HG03175 (cell line): ENCODE data around the gene TMEM218.

ENCODE experiments used
- ATAC-seq: cut with Tn5 transposase; IDR thresholded peaks from one replicate; pipeline ENCODE4 v1.9.1; 2021; ENCODE audit warnings: mild to moderate bottlenecking, moderate library complexity; ENCODE audit not compliant: unreplicated experiment

TMEM218 gene

DNA sequence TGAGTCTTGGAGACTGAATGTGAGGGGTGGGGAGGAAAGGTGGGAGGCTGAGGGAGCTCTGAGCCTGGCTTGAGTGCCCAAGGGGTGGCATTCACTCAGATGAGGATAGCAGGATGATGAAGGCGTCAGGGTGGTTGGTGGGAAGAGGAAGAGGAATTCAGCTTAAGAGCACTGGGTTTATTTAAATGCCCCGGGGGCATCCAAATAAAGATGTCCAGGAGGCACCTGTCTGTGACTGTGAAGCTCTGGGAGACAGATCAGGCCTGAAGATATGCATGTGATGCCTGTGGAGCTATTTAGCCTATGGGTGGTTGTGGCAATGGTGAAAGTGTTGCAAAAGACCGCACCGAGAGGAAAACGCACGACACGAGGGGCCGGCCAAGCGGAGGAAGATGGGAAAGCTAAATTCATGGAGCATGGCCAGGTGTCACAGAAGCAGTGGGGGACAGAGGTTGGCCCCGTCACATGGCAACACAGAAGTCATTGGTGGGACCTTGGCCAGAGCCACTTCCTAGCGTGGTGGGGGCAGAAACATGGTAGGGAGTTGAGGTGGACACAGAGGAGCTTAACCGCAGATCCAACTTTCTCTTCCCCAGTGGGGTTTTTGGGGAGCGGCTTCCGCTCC lies 32.8 kb downstream of the TMEM218 start:
- no peak for ATAC-seq

DNA sequence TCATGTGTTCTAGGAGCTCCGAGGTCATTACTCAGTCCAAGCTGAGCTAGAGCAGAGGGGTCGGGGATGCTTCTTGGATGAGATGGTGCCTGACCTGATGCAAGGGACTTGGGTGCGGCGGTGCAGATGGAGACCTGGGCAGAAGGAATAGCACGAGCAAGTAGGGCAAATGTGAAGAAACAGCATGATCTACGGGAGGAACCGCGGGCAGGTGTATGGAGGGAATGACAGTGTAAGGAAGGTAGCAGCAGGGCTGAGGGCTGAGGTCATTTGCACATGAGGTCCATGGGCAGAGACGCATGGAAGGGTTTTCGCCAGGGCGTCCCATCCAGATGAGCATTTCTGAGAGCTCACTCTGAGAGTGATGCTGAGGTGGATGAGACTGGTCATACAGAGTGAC lies 33.4 kb downstream of the TMEM218 start:
- no peak for ATAC-seq

DNA sequence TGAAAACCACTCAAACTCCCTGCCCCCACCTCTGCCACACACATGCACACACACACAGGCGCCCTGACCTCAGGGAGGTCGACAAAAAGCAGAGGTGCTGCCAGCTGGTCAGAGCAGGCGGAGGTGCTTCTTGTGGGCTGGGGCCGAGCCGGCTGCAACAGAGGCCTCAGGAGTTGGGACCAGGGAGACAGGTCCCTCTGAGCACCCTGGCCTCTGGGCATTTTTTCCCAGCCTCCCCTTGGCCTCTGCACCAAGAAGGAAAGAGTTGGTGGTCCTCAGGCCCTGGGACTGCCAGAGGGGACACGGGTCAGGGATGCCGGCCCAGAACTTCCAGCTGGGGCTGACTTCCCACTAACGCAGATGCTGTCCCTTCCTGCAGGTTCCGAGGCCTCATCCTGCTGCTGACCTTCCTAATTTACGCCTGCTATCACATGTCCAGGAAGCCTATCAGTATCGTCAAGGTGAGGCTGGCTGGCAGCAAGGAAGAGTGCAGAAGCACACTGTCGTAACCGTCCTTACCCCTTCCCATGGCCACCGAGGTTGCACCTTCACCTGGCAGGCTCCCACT lies 35.0 kb downstream of the TMEM218 start:
- ATAC-seq: no peak

DNA sequence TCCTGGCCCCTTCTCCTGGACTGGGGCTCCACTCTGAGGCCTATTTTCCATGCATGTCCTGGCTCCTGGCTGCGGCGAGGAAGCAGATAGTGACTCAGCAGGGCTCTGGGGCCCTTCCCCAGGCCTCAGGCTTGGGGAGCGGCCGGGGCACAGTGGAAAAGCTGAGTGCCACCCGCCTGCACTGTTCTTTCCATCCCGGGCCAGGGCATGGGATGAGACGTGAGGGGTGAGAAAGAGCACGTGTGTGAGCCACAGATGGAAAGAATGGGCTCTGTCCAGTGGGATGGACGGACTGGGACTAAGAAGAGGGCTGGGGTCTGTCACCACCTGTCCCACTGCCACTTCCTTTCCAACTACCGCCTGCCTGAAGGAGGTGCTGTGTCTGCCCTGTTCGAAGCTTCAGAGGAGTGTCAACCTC lies 35.5 kb downstream of the TMEM218 start:
- ATAC-seq: no peak

DNA sequence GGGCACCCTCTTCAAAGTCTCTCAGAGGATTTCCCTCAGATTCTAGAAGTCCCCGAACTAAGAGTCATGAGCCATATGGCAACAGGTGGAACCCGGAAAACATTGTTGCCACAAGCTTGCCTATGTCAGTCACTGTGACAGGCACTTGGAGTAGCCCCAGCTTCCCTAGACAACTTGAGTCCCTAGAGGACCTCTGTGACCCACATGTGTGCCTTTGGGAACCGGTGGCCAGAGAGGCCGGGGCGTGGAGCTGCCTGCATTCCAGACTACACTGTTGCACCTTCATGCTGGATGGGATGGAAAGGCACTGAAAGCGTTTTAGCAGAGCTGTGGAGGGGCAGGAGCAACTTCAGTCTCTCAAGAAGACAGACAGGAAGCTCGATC lies 36.2 kb downstream of the TMEM218 start:
- no peak for ATAC-seq

DNA sequence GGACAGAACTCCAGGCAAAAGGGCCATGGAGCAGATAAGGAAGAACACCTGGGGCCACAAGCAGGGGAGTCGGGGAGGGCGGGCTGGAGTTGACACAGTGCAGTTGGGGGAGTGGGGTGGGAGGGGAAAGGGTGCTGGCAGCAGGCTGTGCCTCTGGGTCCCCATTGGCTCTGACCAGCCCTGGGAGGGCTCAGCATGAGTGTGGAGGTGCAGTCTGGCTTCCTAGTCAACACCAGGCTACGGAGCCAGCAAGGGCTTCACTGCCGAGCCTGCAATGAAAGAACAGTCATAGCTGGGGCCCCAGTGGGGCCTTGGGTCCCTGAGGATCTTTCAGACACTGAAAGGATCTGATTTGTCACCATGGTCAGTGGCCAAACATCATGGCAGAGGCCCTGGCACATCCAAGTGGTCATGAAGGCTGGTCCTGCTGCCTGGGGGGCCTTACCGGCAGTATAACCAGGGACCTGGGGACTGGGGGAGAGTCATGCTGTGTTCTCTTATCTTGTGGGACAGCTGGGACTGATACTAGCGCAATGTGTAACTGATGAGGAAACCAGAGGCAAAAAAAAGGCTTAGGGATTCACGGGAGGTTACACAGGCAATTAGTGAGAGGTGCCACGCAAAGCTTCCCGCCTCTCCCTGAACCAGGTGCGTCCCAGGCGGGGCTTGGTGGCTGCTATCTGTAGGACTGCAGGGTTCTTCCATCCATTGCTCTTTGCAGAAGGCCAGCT lies 36.8 kb downstream of the TMEM218 start:
- ATAC-seq: no peak

DNA sequence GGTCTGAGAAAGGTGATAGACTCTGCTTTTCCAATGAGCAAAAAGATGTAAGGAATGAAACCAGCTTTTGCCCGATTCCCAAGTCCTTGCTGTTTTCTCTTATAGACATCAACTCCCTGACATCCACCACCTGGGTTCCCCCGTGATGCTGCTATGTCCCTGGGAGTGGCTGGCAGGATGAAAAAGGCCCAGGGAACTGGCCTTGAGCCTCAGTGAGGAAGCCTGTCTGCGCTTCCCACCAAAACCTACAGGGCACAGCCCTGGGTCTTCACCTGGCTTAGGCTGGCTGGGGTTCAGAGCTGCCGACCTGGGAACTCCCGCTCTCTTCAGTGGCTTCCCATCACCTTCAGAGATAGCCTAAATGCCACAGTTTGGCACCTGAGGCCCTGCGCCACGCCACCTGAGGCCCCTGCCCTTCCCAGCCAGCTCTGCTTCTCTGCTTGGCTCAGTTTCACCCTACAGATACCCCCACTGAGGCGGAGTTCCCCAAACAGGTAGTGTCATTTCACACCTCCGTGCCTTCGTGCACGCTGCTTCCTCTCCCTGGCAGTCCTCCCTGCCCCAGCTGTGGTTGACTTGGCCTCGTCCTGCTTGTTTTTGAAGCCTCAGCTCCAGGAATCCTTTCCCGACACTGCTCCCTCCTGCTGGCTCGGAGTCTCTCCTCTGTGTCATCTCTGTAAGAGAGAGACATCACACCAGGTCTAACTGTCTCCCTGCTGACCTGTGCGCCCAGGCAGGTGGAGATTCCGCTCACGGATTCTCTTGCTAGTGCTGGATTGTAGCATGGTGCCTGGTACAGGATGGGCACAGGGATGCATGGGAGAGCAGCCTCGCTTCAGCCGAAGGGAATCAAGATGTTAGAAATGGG lies 37.6 kb downstream of the TMEM218 start:
- no peak for ATAC-seq

DNA sequence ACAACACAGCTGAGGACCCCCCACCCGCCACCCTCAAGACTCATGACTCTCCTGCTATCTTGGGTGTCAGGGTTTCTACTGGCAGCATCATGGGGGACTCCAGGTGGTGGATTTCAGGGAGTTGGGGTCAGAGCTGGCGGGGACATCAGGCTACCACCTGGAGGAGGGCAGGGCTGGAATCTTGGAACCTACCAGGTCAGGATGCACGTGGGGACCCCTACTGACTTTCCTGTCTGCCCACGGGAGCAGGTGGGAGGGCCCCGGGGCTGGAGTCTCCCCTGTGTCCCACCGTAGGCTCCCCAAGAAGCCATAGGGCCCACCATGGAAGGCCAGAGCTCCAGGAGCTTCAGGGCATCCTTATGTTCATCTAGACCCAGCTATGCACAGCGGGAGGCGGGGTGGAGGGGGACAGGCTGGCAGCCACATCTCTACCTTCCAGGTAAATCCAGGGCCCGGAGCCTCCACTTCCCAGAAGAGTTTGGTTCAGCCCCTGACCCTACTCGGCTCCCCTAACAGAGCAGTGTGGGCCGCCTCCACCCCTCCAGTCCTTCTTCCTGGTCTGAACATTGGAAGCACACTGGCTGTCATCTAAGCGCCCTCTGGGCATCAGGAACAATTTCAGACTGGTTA lies 38.4 kb downstream of the TMEM218 start:
- ATAC-seq: no peak

DNA sequence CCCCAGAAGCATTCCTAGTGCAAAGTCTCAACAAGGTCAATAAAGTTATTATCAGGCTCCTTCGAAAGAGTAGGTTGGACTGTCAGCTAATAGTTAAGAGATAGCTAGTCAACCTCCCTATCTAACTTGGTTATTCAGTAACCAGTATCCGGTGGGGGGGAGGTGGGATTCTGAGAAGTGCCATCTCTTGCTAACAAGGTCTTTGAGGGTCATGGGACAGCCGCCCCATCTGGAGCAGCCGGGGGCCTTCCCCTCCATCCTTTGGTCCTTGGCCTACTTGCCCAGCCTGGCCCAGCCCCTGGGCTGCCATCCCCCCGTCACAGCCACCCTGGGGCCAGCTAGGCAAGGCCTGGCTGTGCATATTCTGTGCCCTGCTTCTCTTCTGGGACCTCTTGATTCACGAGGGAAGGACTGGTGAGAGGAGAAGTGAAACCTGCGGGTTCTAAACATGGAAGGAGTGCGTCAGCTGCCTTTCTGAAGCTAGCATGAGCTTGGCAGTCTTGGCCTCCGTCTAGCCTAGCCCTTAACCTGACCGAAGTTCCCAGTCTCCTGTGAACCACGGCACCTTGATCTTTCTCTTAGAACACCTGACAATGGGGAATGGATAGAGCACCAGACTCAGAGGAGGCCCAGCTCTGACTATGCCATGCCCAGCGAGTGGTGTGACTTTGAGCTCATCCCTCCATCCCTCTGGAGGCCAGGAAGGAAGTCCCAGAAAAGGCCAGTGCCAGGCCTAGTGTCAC lies 39.0 kb downstream of the TMEM218 start:
- ATAC-seq: peak; percentile 81

DNA sequence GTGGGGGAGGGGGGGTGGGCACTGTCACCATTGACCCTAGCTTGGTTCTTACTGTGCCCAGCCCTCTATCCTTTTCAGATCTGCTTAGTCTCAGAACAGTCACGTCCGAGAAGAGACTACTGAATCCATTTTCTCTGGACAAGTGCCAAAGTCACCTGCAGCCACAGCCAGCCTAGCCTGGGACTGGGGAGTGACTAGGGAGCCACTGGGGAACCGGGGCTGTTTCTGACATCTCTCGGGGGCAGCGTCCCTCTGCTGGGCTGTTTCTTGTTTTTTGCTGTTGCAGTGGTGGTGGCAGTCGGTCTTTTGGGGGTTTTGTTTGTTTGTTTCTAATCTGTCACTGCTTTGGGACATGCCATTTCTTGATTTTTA lies 39.6 kb downstream of the TMEM218 start:
- no peak for ATAC-seq

DNA sequence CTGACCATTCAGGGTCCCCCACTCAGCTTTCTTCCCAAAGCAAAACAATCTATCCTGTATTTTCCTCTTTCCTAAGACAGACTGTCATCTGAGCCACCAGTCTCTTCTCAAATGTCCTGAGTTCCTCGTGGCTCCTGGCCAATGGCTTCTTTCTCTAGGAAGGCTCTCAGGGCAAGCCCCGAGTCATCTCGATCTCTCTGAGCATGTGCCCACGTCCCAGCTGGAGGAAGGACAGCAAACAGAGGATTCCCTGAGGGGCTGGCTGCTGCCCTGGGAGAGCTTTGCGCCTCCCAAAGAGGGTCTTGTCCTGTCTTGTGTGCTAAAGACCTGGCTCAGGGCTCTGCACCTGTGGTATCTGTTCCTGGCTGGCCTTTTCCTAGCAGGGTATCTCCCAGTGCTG lies 40.0 kb downstream of the TMEM218 start:
- no peak for ATAC-seq

DNA sequence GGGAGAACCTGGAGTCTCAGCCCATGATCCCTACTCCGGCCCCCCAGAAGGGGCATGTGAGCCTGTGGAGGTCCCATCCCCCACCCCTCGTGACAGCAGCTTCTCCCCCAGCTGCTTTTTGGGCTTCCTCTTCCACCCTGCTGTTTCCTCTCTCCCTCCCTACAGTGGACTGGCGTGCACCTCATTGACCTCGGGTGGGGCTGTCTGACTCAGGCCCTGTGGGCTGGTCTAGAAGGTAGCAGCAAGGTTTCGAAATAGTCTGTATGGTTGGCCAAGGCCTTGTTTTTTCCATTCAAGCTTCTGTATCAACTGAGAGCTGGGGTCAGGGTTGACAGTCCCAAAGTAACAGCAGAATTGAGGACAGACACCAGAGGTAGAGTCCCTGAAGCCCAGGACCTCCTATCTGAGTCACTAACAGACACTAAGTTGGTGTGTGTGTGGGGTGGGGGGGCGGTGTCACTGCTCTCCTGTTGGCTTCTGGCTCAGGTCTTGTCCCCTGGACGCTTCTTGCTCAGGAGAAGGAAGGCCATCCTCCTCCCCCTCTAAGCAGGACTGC lies 40.6 kb downstream of the TMEM218 start:
- ATAC-seq: peak; percentile 67

DNA sequence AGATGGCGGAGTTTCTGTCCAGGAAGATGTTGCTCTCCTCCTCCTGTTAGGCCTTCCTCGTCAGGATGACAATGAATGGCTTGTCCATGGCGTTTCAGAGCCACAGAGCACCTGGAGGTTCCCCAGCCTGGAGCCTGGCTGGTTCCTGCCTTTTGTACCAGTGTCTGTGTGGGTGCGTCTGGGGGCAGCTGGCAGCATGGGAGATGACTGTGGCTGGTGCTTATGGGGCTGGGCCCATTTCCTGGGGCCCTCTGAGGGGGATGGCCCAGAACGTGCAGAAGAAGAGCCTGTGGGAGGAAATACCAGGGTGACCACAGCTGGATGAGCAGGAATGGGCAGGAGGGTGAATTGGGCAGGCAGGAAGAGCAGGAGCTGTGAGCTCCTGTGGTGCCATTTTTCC lies 41.6 kb downstream of the TMEM218 start:
- ATAC-seq: no peak

DNA sequence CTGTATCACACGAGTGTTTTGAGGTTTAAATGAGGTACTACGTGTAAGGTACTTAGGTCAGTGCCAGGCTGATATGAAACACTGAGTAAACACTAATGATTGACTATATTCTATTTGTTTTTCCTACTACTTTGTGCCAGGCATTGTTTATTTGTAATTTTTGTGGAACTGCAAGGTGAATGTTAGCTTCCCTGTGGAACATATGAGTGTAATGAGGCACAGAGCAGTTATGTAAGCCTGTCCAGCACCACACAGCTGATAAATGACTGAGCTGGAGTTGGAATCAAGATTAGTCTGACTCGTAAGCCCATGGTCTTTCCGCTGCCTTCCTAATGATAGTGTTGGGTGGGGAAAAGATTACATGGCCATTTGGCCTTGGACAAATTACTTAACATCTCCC lies 42.4 kb downstream of the TMEM218 start:
- no peak for ATAC-seq

DNA sequence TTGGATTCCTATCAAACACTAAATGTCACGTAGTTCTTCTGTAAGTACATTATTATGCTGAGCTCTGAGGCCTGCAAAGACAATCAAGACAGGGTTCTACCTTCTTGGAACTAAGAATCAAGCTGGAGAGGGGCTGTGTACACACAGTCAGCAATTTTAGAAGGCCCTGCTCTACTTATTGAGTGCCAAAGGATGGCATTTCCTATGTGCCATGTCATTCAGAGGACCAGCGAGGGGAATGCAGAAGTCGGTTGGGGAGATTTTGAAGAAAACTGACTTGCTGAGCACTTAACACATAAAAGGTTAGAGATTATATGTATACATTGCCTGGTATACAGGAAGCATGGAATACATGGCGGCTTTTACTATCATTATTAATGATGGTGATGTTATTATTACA lies 43.1 kb downstream of the TMEM218 start:
- ATAC-seq: no peak

DNA sequence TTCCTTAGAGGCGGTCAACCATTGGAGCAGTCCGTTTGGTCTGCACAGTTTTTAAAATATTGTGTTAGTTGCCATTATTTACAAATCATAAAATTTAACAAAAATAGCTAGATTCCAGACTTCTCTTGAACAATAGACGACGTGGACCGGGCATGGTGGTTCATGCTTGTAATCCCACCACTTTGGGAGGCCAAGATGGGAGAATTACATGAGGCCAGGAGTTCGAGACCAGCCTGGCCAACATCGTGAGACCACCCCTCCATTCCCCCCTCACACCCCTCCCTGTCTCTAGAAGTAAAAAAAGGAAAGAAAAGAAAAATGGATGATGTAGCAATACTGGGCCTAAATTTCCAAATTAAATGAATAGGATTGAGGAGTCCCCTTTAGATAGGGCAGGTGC lies 47.4 kb downstream of the TMEM218 start:
- ATAC-seq: no peak

DNA sequence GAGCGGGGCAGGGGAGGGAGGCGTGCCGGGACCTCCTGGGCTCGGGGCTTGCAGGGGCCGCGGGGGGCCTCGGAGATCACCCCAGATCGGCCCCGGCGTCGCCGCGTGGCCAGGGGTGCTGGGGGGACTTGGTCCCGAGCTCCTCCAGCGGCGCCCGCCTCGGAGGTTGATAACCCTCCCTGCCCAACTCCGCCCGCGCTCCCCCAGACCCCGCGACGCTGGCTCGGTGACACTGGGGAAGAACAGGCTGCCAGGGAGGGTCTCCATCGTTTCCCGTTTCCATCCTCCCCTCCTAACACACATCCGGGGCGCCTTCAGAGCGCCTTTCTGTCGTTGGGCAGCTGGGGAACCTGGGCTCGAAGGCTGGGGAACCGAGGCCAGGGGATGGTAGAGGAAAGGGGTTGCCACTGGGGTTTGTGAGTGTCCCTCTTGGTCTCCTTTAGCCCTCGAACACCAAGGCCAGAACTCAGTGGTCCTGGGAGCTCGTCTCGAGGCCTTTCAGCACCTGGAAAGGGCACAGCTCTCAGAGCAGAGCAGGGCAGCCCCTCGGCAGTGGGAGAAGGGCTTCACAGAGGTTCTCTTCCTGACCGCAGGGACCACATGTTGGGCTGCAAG lies 47.9 kb downstream of the TMEM218 start:
- ATAC-seq: peak; percentile 26

DNA sequence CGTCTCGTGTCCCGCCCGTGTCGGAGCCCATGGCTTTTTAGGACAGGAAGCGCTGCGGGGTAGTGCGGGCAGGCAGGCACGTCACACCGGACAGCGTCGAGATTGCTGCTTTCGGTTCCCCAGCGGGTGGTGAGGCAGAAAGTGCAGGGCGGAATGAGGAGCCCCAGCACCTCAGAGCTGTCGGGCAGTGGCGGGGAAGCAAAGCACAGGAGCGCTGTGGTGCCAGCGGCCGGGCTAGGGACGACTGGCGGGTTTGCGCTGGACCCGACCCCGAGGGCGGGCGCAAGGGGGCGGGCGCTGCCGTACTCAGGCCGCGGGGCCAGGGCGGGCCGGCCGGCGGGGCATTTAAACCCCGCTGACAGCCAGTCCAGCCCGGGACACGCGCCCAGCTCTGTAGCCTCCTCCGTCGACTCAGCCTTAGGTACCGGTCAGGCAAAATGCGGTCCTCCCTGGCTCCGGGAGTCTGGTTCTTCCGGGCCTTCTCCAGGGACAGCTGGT lies 48.4 kb downstream of the TMEM218 start, which contains the start of gene SLC37A2:
SLC37A2 (plus strand) TSS at position 375 of the 498 bp plus-strand sequence; CDS start at position 438, 63 bp downstream.
- peak; percentile 92 for ATAC-seq

DNA sequence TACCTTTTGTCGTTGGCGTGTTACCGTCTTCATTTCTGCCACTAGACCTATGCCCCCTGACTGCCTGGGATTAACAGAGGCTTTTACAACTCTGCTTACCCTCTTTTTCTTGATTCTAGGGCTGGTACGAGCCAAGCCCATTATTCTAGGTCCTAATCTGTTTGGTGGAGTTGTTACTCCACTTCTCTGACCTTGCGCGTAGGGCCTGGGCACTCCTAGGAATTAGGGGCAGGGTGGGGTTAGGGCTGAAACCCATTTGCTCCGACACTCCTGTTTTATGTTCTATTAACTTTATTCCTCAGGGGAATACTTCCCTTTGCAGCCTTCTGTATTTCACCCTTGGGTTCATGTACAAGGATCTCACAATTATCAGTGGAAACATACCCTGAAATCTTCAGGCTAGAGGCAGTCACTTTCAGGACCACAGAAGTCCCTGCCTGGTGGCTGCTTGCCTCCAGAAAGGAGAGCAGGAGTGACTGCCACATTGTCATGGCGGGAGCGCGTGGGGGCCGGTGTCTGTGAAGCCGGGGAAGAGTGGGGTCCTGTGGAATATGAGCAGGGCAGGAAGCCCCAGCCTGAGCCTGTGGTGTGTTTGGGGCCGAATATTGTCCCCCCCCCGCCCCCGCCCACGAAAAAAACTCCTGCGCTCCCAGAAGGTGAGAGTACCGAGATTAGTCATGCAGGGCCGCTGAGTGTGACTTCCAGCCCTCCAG lies 49.1 kb downstream of the TMEM218 start:
- ATAC-seq: no peak
